GOT3 (cell line): Measurements from ENCODE around the gene CD300A.

Experiments used
- DNase-seq: peaks from one replicate; lab custom pipeline; 2025; ENCODE audit warnings: mixed read lengths; lab: John Stamatoyannopoulos, UW

Gene CD300A

GRCh38 chr17:74520016-74520434 lies 53.6 kb downstream of the CD300A start:
- no peak for DNase-seq

GRCh38 chr17:74520790-74521480 lies 54.5 kb downstream of the CD300A start:
- DNase-seq, result no peak

- DNase-seq, result no peak
Observed at GRCh38 chr17:74521701-74522201, 55.3 kb downstream of the CD300A start.

- DNase-seq, result no peak
Observed at GRCh38 chr17:74522381-74523105, 56.1 kb downstream of the CD300A start.

GRCh38 chr17:74523308-74523707 lies 56.9 kb downstream of the CD300A start:
- DNase-seq, result no peak

- no peak for DNase-seq
Observed at GRCh38 chr17:74524653-74525464, 58.4 kb downstream of the CD300A start.

GRCh38 chr17:74525465-74525725 lies 59.0 kb downstream of the CD300A start:
- DNase-seq, result no peak

- DNase-seq, result no peak
Observed at GRCh38 chr17:74525781-74526288, 59.4 kb downstream of the CD300A start.

- no peak for DNase-seq
Observed at GRCh38 chr17:74526681-74527080, 60.2 kb downstream of the CD300A start.

- no peak for DNase-seq
Observed at GRCh38 chr17:74527081-74527480, 60.6 kb downstream of the CD300A start.

- DNase-seq, result no peak
Observed at GRCh38 chr17:74527756-74528155, 61.3 kb downstream of the CD300A start.

GRCh38 chr17:74528491-74529199 lies 62.2 kb downstream of the CD300A start:
- no peak for DNase-seq

GRCh38 chr17:74529243-74529642 lies 62.8 kb downstream of the CD300A start:
- DNase-seq, result no peak

- DNase-seq, result no peak
Observed at GRCh38 chr17:74530831-74531150, 64.4 kb downstream of the CD300A start.

- no peak for DNase-seq
Observed at GRCh38 chr17:74531231-74531761, 64.9 kb downstream of the CD300A start, which contains the start of gene CD300LB. Gene CD300LB, minus strand, starts transcription at chr17:74531475. Its CDS starts 125 bp downstream, at chr17:74531350.

GRCh38 chr17:74532115-74532514 lies 65.7 kb downstream of the CD300A start:
- no peak for DNase-seq
